ENCODE measurements around the gene PPP2R5D. TPM values are rescaled to one million over a fixed set of nuclear protein-coding genes. Genes with fewer than 3 reads are reported as not detected.
"Not testable (repeated sequence)": the region's sequence is repeated elsewhere in the genome, so short reads cannot be mapped to it uniquely, and the experiment has no call there.

Gene PPP2R5D
- total RNA-seq, 1 donor from 2014 or later: 24.7 TPM

GRCh38 chr6:43029120-43029519, 44.8 kb downstream of the PPP2R5D start:
- DNase-seq (ENCODE audit: low spot score): no peak

- no peak for DNase-seq (ENCODE audit: low spot score)
Observed at GRCh38 chr6:43032326-43032725, 48.0 kb downstream of the PPP2R5D start.

GRCh38 chr6:43033496-43034189, 49.3 kb downstream of the PPP2R5D start:
- DNase-seq (ENCODE audit: low spot score): no peak

GRCh38 chr6:43034190-43034525, 49.8 kb downstream of the PPP2R5D start:
- no peak for DNase-seq (ENCODE audit: low spot score)

GRCh38 chr6:43035495-43036194, 51.3 kb downstream of the PPP2R5D start:
- no peak for DNase-seq (ENCODE audit: low spot score)

- DNase-seq (ENCODE audit: low spot score): no peak
Observed at GRCh38 chr6:43036712-43037111, 52.3 kb downstream of the PPP2R5D start.

GRCh38 chr6:43037197-43037596, 52.8 kb downstream of the PPP2R5D start:
- no peak for DNase-seq (ENCODE audit: low spot score)

- DNase-seq (ENCODE audit: low spot score): no peak
Observed at GRCh38 chr6:43037706-43038105, 53.3 kb downstream of the PPP2R5D start.

GRCh38 chr6:43038727-43039126, 54.4 kb downstream of the PPP2R5D start:
- DNase-seq (ENCODE audit: low spot score): no peak

- DNase-seq (ENCODE audit: low spot score): no peak
Observed at GRCh38 chr6:43040542-43041257, 56.3 kb downstream of the PPP2R5D start.

- DNase-seq (ENCODE audit: low spot score): not testable (repeated sequence)
Observed at GRCh38 chr6:43041475-43041874, 57.1 kb downstream of the PPP2R5D start.

GRCh38 chr6:43043310-43043709, 58.9 kb downstream of the PPP2R5D start:
- no peak for DNase-seq (ENCODE audit: low spot score)

GRCh38 chr6:43045371-43045930, 61.1 kb downstream of the PPP2R5D start:
- DNase-seq (ENCODE audit: low spot score): no peak

- no peak for DNase-seq (ENCODE audit: low spot score)
Observed at GRCh38 chr6:43047998-43048397, 63.6 kb downstream of the PPP2R5D start.

GRCh38 chr6:43050981-43051380, 66.6 kb downstream of the PPP2R5D start:
- DNase-seq (ENCODE audit: low spot score): no peak

- DNase-seq (ENCODE audit: low spot score): no peak
Observed at GRCh38 chr6:43052225-43052841, 68.0 kb downstream of the PPP2R5D start.

GRCh38 chr6:43052842-43053544, 68.6 kb downstream of the PPP2R5D start:
- DNase-seq (ENCODE audit: low spot score): peak; percentile 55

- peak; percentile 94 for DNase-seq (ENCODE audit: low spot score)
Observed at GRCh38 chr6:43053545-43054205, 69.3 kb downstream of the PPP2R5D start, which contains the start of gene CUL7. Gene CUL7 (minus strand): TSS chr6:43053851. CDS start chr6:43052788, 1,063 bp downstream.

GRCh38 chr6:43054206-43054943, 70.0 kb downstream of the PPP2R5D start:
- DNase-seq (ENCODE audit: low spot score): no peak

- no peak for DNase-seq (ENCODE audit: low spot score)
Observed at GRCh38 chr6:43055966-43056365, 71.6 kb downstream of the PPP2R5D start.
